Activated naive CD4-positive, alpha-beta T cell (primary cell): ENCODE measurements around the gene GMDS.
"Not testable (repeated sequence)": the region's sequence is repeated elsewhere in the genome, so short reads cannot be mapped to it uniquely, and the experiment has no call there.

Experiments
- DNase-seq, 4 experiments: peaks; one replicate each; lab custom pipeline; 2025; lab: John Stamatoyannopoulos, UW

The GMDS gene

GRCh38 chr6:1679688-1680068 is 565.7 kb downstream of the GMDS start:
- no peak for DNase-seq

GRCh38 chr6:1679031-1679687 is 566.2 kb downstream of the GMDS start:
- DNase-seq = no peak

GRCh38 chr6:1678201-1678600 is 567.2 kb downstream of the GMDS start:
- DNase-seq = no peak

GRCh38 chr6:1672379-1672778 is 573.0 kb downstream of the GMDS start:
- no peak for DNase-seq

- DNase-seq = no peak
Observed at GRCh38 chr6:1670711-1671462, 574.5 kb downstream of the GMDS start.

GRCh38 chr6:1669996-1670395 is 575.4 kb downstream of the GMDS start:
- no peak for DNase-seq

GRCh38 chr6:1668456-1668855 is 576.9 kb downstream of the GMDS start:
- DNase-seq = not testable (repeated sequence)

GRCh38 chr6:1667805-1668175 is 577.6 kb downstream of the GMDS start:
- DNase-seq = no peak

- no peak for DNase-seq
Observed at GRCh38 chr6:1667012-1667804, 578.2 kb downstream of the GMDS start.

GRCh38 chr6:1665214-1665613 is 580.2 kb downstream of the GMDS start:
- no peak for DNase-seq

- no peak for DNase-seq
Observed at GRCh38 chr6:1664329-1664728, 581.1 kb downstream of the GMDS start.

- DNase-seq = no peak
Observed at GRCh38 chr6:1663511-1663910, 581.9 kb downstream of the GMDS start.

- DNase-seq = no peak
Observed at GRCh38 chr6:1662534-1662933, 582.9 kb downstream of the GMDS start.

GRCh38 chr6:1659816-1660215 is 585.6 kb downstream of the GMDS start:
- DNase-seq = no peak

GRCh38 chr6:1658212-1659005 is 587.0 kb downstream of the GMDS start:
- no peak for DNase-seq

- no peak for DNase-seq
Observed at GRCh38 chr6:1657771-1658165, 587.6 kb downstream of the GMDS start.

GRCh38 chr6:1657116-1657770 is 588.2 kb downstream of the GMDS start:
- DNase-seq = no peak

GRCh38 chr6:1654054-1654453 is 591.4 kb downstream of the GMDS start:
- no peak for DNase-seq

- DNase-seq = no peak
Observed at GRCh38 chr6:1652842-1653241, 592.6 kb downstream of the GMDS start.

- DNase-seq = no peak
Observed at GRCh38 chr6:1651362-1651761, 594.0 kb downstream of the GMDS start.

- DNase-seq = no peak
Observed at GRCh38 chr6:1645466-1646185, 599.8 kb downstream of the GMDS start.
